ENCODE data around the gene STKLD1.

DNA sequence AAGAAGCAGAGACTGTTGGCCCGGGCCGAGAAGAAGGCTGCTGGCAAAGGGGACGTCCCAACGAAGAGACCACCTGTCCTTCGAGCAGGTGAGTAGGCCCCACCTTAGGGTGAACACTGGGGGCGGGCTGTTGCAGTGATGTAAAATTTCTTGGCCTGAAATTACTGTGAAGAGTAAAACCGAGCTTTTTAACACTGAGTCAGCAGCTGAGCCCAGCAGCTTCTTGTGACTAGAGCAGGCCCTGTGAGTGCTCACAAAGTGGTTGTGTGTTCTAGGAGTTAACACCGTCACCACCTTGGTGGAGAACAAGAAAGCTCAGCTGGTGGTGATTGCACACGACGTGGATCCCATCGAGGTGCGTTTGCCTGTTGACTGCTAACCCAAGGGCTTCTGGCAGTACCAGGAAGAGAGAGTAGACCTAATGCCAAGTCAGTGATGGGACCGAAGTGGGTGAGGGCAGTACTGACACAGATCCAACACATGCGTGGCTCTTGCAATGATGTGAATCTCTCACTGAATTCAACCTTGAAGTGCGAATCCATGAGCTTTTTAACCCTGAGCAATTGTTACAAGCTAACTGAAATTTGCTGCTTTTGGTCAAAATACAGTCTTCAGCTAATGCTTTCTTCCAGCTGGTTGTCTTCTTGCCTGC lies 26.1 kb upstream of the STKLD1 start:
- TF ChIP-seq, protein P1, sequence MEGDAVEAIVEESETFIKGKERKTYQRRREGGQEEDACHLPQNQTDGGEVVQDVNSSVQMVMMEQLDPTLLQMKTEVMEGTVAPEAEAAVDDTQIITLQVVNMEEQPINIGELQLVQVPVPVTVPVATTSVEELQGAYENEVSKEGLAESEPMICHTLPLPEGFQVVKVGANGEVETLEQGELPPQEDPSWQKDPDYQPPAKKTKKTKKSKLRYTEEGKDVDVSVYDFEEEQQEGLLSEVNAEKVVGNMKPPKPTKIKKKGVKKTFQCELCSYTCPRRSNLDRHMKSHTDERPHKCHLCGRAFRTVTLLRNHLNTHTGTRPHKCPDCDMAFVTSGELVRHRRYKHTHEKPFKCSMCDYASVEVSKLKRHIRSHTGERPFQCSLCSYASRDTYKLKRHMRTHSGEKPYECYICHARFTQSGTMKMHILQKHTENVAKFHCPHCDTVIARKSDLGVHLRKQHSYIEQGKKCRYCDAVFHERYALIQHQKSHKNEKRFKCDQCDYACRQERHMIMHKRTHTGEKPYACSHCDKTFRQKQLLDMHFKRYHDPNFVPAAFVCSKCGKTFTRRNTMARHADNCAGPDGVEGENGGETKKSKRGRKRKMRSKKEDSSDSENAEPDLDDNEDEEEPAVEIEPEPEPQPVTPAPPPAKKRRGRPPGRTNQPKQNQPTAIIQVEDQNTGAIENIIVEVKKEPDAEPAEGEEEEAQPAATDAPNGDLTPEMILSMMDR (IDR thresholded peaks at IDR 0.05): no peak
- TF ChIP-seq POLR2A (IDR thresholded peaks at IDR 0.05): no peak
- TF ChIP-seq EP300 (IDR thresholded peaks at IDR 0.05): no peak

Data from tibial nerve (tissue), 4 donors.